AG10803 (cell line): Measurements from ENCODE around the gene CDK15.
A peak's percentile ranks its signal among the peaks of the same experiment; 100 is the strongest.

Source experiments
- DNase-seq: peaks from one replicate; pipeline ENCODE4 v3.0.0; 2010; ENCODE audit warnings: low read depth
- H3K4me3 ChIP-seq: 2 replicates; pipeline ENCODE4 v1.5.1; 2011; ENCODE audit warnings: mild to moderate bottlenecking, low read length, control low read depth
- TF ChIP-seq, protein P1 (sequence below): conservative IDR thresholded peaks from 2 replicates; pipeline ENCODE4 v1.5.1; 2011; ENCODE audit warnings: mild to moderate bottlenecking, low read length, control low read depth, inconsistent platforms

The CDK15 gene

DNA sequence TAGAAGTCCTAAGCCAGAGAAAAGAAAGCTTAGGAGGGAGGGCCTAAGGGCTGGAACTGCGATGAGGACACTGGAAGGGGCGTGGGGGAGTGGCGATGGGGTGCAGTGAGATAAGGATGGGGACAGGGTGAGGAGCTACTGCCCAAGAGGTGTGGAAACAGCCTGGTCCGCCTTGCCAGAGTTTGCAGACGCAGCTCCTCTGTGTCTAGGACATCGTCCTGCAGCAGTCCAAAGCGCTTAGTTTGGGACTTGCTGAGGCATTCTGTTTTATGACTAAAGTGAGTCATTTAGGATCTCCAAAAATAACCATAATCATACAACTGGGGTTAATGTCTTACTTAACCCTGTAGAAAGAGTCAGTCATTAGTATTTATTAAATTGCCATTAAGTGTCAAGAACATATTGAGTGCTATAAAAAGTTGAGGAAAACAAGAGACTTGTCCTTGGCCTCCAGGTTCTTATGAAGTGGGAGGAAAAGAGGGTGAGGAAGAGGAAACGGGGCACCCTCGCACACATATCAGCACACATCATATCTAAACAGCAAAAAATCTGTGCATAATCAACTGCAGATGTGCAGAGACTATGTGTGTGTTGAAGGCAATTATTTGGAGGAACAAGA, 74.8 kb downstream of the CDK15 start:
- TF ChIP-seq, protein P1, sequence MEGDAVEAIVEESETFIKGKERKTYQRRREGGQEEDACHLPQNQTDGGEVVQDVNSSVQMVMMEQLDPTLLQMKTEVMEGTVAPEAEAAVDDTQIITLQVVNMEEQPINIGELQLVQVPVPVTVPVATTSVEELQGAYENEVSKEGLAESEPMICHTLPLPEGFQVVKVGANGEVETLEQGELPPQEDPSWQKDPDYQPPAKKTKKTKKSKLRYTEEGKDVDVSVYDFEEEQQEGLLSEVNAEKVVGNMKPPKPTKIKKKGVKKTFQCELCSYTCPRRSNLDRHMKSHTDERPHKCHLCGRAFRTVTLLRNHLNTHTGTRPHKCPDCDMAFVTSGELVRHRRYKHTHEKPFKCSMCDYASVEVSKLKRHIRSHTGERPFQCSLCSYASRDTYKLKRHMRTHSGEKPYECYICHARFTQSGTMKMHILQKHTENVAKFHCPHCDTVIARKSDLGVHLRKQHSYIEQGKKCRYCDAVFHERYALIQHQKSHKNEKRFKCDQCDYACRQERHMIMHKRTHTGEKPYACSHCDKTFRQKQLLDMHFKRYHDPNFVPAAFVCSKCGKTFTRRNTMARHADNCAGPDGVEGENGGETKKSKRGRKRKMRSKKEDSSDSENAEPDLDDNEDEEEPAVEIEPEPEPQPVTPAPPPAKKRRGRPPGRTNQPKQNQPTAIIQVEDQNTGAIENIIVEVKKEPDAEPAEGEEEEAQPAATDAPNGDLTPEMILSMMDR, result no peak
- peak; percentile 68 for DNase-seq

GRCh38 chr2:201881741-201882140, 75.4 kb downstream of the CDK15 start:
- peak; percentile 15 for DNase-seq
- TF ChIP-seq, protein P1, result no peak
- no peak overlapping the region for H3K4me3 ChIP-seq

More for the DNA sequence above, 74.8 kb downstream of the CDK15 start:
- H3K4me3 ChIP-seq, result 0 out of 2 replicates have a peak overlapping the region, but pooled peaks have one; percentile 8

DNA sequence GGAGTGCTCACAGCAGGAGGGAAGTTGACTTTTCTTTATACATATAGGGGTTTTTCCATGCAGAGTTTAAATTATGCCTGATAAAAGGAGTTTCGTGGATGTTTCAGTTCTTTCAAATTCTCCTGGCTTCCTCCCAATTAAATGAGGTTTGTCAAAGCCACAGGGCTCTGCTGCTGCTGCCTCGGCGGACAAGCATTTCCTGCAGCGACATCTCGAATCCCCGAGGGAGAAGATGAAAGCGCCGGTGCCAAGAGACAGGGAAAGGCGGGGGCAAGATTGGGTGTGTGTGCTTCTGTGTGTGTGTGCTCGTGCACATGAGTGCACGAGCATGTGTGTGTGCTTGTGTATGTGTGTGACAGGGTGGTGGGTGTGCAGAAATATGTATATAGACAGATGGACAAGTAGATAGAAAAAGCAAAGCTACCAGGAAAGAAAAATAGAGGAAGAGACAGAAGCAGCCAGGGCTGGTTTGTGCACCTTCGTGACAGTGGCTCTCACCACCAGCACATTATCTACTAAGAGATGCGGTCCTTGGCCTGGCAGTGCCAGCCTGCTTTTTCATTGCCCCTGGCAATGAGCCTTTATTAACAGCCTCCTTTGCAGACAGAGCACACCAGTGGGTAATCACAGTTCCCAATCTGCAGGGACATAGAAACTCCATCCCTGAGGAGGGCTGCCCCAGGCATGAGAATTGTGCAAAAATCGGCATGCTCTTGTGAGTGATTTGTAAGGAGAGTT, 76.2 kb downstream of the CDK15 start:
- no peak overlapping the region for H3K4me3 ChIP-seq
- DNase-seq, result peak; percentile 74
- TF ChIP-seq, protein P1, result no peak

GRCh38 chr2:201883606-201884369, 77.5 kb downstream of the CDK15 start:
- no peak for DNase-seq
- TF ChIP-seq, protein P1, result no peak
- no peak overlapping the region for H3K4me3 ChIP-seq

DNA sequence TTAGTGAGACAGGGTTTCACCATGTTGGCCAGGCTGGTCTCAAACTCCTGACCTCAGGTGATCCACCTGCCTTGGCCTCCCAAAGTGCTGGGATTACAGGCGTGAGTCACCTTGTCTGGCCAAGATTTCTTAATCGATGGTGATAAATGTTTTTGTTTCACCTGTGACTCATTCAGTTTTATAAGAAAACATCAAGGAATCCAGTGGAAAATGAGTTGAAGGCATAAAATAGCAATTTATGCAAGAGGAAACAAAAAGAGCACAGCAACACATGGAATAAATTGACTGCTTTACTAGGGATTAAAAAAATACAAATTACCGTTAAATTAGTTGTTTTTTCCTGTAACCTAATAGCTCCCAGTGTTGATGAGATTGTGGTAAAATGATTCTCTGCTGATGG, 80.2 kb downstream of the CDK15 start:
- peak; percentile 39 for DNase-seq
- H3K4me3 ChIP-seq, result no peak overlapping the region
- TF ChIP-seq, protein P1, result no peak

DNA sequence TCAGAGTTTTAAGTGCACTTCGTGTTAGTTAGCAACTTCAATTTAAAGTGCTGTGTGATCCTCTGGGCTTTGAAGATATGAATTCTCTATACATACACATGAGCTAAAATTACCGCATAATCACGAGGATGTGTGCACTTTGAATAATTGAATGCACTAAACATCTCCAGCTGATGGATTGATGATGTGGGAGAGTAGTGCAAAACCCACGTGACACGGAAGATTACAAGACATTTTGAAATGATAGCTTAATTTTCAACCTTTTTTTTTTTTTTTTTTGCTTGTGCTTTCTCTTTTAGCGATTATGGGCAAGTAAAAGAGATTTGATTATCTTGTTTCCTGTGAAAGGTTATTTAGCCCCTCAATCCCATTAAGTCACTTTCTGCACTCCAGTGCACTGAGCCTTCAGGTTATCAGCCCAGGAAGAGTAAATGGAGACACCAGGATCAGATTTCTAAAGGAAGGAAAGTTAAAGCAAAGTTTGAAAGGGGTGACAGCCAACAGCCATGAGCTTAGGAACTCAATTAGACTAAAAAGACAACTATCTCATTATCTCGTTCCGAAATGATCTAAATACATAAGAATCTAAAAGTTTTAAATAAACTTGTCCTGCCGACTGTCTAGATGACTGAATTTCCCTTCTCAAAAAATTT, 81.6 kb downstream of the CDK15 start:
- TF ChIP-seq, protein P1, result no peak
- peak; percentile 20 for DNase-seq
- H3K4me3 ChIP-seq, result peak overlapping the region; percentile 44
